Astrocyte of the spinal cord (primary cell): Measurements from ENCODE around the gene CEACAM19.

Source experiments
- DNase-seq: peaks from one replicate; pipeline ENCODE4 v3.0.0; 2011; ENCODE audit warnings: low read depth, low spot score
- H3K4me3 ChIP-seq: 2 replicates; pipeline ENCODE4 v1.5.1; 2011; ENCODE audit warnings: low read depth, mild to moderate bottlenecking, low read length, moderate library complexity
- CTCF ChIP-seq: IDR thresholded peaks from 2 replicates; pipeline ENCODE4 v1.5.1; 2012; ENCODE audit warnings: low read depth, mild to moderate bottlenecking, low read length, inconsistent platforms
- in situ Hi-C: cut with HindIII; loops from 2 replicates; pipeline ENCODE4 v1.10.0; 2017; ENCODE audit warnings: low sequenced_read_pairs

Gene CEACAM19

GRCh38 chr19:44731622-44732021, 60.3 kb downstream of the CEACAM19 start:
- no peak for TF ChIP-seq CTCF
- in situ Hi-C loops = no loop called here
- no peak overlapping the region for H3K4me3 ChIP-seq
- no peak for DNase-seq

GRCh38 chr19:44732235-44733014, 61.1 kb downstream of the CEACAM19 start:
- in situ Hi-C loops = no loop called here
- TF ChIP-seq CTCF = no peak
- H3K4me3 ChIP-seq = no peak overlapping the region
- DNase-seq = no peak
